Thoracic aorta (tissue), 2 donors: ENCODE measurements around the gene OSBPL3. TPM values are rescaled to one million over a fixed set of nuclear protein-coding genes. Genes with fewer than 3 reads are reported as not detected.

Experiments used
- ATAC-seq: fragments of 150-250 bp; one replicate; pipeline ENCODE4 v1.8.0; 2017; ENCODE audit warnings: low read depth; ENCODE audit not compliant: insufficient number of reproducible peaks, low FRiP score
- DNase-seq: peaks from one replicate; pipeline ENCODE4 v3.0.0-alpha.2; 2020; ENCODE audit warnings: low spot score
- H3K27ac ChIP-seq, 2 donors: fragments of 200-600 bp; sonication (generic); 1 replicate in 1 of 2; 2 replicates in 1 of 2; pipeline ENCODE4 v1.5.1; 2016; ENCODE audit warnings: mild to moderate bottlenecking in 2 of 2, moderate library complexity in 2 of 2
- H3K27me3 ChIP-seq: fragments of 200-600 bp; sonication (generic); replicated peaks from 2 replicates; pipeline ENCODE4 v1.6.0; 2016; ENCODE audit warnings: mild to moderate bottlenecking; ENCODE audit not compliant: insufficient read depth
- H3K36me3 ChIP-seq: fragments of 200-600 bp; sonication (generic); one replicate; pipeline ENCODE4 v1.5.1; 2016
- H3K4me1 ChIP-seq, 2 donors: fragments of 200-600 bp; sonication (generic); 1 replicate in 1 of 2; 2 replicates in 1 of 2; pipeline versions ENCODE4 v1.5.1 to v1.6.0; 2016; ENCODE audit warnings: low read depth in 2 of 2, mild to moderate bottlenecking in 1 of 2; ENCODE audit not compliant: control insufficient read depth in 1 of 2
- H3K4me3 ChIP-seq: fragments of 200-600 bp; sonication (generic); 2 replicates; pipeline ENCODE4 v1.5.1; 2016; ENCODE audit warnings: mild to moderate bottlenecking
- H3K9me3 ChIP-seq: fragments of 200-600 bp; sonication (generic); 2 replicates; pipeline ENCODE4 v1.5.1; 2016
- total RNA-seq, 2 donors: library from RNA; depleted of rRNA; stranded (reverse); fragments of >200 nt; gene quantifications; one replicate each; pipeline versions ENCODE4 v1.1.0 to v1.2.3, GENCODE V29; 2016
- TF ChIP-seq, protein P1 (sequence below): fragments of 200-600 bp; sonication (generic); IDR thresholded peaks from one replicate; pipeline ENCODE4 v1.5.1; 2019; ENCODE audit warnings: antibody characterized with exemption

Gene OSBPL3
- total RNA-seq, 2 donors from 2014 or later: 5.5 to 7.9 TPM

DNA sequence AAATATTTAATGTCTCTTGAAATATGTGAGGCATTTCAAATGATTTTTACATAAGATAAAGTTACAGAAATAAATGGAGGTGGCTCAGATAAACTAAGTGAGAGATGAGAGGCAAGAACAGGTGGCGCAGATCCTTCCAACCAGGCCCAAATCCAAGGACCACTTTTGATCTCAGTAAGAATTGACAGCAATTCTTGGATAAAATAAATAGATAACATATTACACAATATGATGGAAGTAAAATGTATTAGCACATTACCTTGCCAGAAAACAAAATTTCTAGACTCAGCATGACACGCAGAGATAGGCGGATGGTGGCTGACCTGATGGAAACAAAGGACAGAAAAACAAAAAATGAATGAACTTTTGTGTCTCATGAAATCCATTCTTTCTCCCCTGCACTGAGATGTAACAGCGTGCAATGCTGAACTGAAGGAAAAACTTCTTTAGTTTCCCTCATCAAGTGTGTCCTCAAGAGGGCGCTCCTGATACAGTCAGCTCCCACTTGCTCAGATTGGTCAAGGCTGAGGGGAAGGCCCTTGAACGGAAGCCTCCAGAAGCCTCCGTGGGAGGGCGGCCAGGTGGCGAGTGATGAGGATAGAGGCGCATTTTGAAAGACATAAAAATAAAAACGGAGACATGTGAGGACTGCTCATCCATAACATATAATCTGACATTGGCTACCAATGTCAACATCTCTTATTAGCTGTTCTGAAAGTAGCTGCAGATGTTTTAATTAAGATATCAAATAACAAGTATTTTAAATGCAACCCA is 159.9 kb downstream of the OSBPL3 start:
- Histone ChIP-seq H3K27ac (no peak overlapping the region), H3K36me3 (no peaks in the 10 kb centered on the region), H3K4me1 (peaks cover 0 to 2% of the 10 kb centered on the region in 2 donors)

DNA sequence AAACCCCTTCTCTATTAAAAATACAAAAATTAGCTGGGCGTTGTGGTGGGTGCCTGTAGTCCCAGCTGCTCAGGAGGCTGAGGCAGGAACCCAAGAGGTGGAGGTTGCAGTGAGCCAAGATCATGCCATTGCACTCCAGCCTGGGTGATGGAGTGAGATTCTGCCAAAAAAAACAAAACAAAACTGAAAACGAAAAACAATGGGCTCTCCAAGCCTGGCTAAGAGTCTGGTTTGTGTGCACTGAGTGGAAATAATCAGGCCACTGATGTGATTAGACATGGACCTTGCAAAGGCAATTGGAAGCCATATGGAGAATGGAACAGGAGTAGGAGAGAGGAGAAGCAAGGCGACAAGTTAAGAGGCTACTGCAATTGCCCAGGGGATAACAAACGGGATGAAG is 162.6 kb downstream of the OSBPL3 start:
- peaks cover 0 to 2% of the 10 kb centered on the region in 2 donors for H3K4me1 ChIP-seq
- TF ChIP-seq, protein P1, sequence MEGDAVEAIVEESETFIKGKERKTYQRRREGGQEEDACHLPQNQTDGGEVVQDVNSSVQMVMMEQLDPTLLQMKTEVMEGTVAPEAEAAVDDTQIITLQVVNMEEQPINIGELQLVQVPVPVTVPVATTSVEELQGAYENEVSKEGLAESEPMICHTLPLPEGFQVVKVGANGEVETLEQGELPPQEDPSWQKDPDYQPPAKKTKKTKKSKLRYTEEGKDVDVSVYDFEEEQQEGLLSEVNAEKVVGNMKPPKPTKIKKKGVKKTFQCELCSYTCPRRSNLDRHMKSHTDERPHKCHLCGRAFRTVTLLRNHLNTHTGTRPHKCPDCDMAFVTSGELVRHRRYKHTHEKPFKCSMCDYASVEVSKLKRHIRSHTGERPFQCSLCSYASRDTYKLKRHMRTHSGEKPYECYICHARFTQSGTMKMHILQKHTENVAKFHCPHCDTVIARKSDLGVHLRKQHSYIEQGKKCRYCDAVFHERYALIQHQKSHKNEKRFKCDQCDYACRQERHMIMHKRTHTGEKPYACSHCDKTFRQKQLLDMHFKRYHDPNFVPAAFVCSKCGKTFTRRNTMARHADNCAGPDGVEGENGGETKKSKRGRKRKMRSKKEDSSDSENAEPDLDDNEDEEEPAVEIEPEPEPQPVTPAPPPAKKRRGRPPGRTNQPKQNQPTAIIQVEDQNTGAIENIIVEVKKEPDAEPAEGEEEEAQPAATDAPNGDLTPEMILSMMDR: no peak
- no peak overlapping the region for H3K4me3 ChIP-seq
- no peak overlapping the region for H3K27ac ChIP-seq
- DNase-seq: no peak
- H3K36me3 ChIP-seq: no peaks in the 10 kb centered on the region
- no peak for ATAC-seq
- no peaks in the 10 kb centered on the region for H3K27me3 ChIP-seq
- no peaks in the 10 kb centered on the region for H3K9me3 ChIP-seq

More for the DNA sequence above, 159.9 kb downstream of the OSBPL3 start:
- TF ChIP-seq, protein P1: peak; percentile 70
- DNase-seq (peak; percentile 41), ATAC-seq (peak; percentile 67)
- Histone ChIP-seq H3K9me3 (no peaks in the 10 kb centered on the region), H3K27me3 (no peaks in the 10 kb centered on the region), H3K4me3 (no peak overlapping the region)

DNA sequence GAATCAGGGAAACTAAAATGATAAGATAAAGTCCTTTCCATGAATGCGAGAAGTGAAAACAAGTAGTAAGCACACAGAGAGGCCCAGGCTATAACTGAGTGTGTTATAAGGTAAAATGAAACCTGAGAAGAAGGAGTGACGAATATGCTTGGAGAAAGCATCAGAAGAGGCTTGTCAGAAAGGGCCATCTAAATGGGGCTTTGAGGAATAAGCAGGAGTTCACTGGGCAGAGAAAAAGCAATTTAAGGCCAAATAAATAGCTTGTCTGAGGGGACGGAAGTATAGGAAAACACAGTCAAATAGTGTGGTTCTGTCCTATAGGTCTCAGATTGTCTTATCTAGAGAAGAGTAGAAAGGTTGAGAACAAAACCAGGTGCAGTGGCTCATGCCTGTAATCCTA is 163.1 kb downstream of the OSBPL3 start:
- Histone ChIP-seq H3K27ac (no peak overlapping the region), H3K4me1 (peaks cover 0 to 2% of the 10 kb centered on the region in 2 donors), H3K9me3 (no peaks in the 10 kb centered on the region), H3K27me3 (no peaks in the 10 kb centered on the region), H3K36me3 (no peaks in the 10 kb centered on the region), H3K4me3 (no peak overlapping the region)
- ATAC-seq (no peak), DNase-seq (no peak)
- TF ChIP-seq, protein P1: no peak

DNA sequence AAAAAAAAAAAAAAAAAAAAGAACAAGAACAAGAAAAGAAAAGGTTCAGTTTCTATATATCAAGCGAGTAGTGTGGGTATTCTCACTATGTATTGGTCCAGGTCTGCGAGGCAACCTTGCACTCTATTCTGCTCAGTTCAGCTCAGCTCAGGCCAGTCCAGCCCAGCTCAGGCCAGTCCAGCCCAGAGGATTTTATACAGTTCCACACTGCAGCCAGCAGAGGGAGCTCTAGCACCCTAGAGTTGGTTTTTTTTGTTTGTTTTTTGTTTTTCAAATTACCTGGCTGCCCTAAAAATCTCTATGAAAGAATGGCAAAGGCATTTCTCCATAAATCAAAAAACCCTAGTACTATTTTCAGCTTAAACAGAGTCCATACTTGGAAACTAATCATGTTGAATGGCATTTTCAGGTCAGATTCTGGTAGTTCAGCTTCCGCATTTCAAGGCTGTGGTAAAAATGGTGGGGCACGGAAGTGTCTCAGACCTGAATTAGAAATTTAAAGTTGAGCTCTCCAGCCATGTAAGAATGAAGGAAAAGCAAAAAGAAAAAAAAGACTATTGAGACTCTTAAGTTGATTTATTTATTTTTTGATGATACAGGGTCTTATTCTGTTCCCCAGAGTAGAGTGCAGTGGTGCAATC is 167.6 kb downstream of the OSBPL3 start:
- Histone ChIP-seq H3K4me3 (no peak overlapping the region), H3K27ac (no peak overlapping the region), H3K36me3 (no peaks in the 10 kb centered on the region), H3K9me3 (no peaks in the 10 kb centered on the region), H3K27me3 (no peaks in the 10 kb centered on the region), H3K4me1 (no peaks in the 10 kb centered on the region)
- peak; percentile 43 for ATAC-seq
- TF ChIP-seq, protein P1: peak; percentile 78
- no peak for DNase-seq

DNA sequence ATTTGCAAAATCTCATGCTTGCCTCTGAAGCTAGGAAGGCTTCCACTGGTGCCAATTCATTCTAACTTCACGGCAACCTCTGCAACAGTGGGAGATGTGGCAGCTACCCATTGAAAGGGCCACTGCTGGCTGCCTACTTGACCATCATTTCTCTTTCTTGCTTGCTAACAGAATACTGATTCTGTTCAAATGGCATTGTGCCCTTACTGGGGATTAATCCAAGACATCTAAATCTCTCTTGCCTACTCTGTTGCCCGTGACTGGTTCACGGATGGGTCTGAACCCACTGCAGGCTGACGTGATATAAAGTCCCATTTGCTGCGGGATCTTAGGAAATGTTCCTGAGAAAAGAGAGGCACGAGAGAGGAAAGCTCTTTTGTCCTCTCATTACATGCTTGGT is 171.5 kb downstream of the OSBPL3 start:
- H3K36me3 ChIP-seq: no peaks in the 10 kb centered on the region
- H3K27me3 ChIP-seq: no peaks in the 10 kb centered on the region
- no peak overlapping the region for H3K27ac ChIP-seq
- TF ChIP-seq, protein P1: no peak
- no peak overlapping the region for H3K4me3 ChIP-seq
- no peaks in the 10 kb centered on the region for H3K9me3 ChIP-seq
- DNase-seq (no peak), ATAC-seq (no peak)
- H3K4me1 ChIP-seq: no peaks in the 10 kb centered on the region
